AG08396 (cell line): Measurements from ENCODE around the gene NUP153.
A peak's percentile ranks its signal among the peaks of the same experiment; 100 is the strongest.
"Not testable (repeated sequence)": the region's sequence is repeated elsewhere in the genome, so short reads cannot be mapped to it uniquely, and the experiment has no call there.

Experiments
- DNase-seq: peaks from one replicate; pipeline ENCODE4 v3.0.0; 2012; ENCODE audit warnings: low spot score, mixed read lengths

Gene NUP153

GRCh38 chr6:17706580-17707370 is at the start of gene NUP153:
TSS of gene NUP153 (minus strand) at chr6:17706925. CDS start at chr6:17706387, 538 bp downstream.
- DNase-seq = peak; percentile 96

DNA sequence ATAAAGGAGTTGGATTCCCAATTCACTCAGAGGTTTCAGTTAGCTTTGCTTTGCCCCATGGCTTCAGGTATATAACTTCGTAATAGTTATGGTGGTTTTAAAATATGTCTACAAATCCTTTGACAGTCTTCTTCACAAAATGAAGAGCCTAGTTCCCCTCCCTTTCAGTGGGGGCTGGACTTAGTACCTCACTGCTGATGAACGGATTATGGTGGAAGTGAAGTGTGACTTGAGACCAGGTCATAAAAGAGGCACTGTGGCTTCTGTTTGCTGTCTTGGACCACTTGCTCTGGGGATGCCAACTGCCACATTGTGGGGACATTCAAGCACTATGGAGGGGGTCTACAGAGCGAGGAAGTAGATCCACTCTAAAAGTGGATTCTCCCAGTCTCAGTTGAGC is 47.5 kb upstream of the NUP153 start:
- no peak for DNase-seq

- DNase-seq = not testable (repeated sequence)
Observed at GRCh38 chr6:17745324-17745723, 38.6 kb upstream of the NUP153 start.

- DNase-seq = not testable (repeated sequence)
Observed at GRCh38 chr6:17744757-17745308, 38.1 kb upstream of the NUP153 start.

DNA sequence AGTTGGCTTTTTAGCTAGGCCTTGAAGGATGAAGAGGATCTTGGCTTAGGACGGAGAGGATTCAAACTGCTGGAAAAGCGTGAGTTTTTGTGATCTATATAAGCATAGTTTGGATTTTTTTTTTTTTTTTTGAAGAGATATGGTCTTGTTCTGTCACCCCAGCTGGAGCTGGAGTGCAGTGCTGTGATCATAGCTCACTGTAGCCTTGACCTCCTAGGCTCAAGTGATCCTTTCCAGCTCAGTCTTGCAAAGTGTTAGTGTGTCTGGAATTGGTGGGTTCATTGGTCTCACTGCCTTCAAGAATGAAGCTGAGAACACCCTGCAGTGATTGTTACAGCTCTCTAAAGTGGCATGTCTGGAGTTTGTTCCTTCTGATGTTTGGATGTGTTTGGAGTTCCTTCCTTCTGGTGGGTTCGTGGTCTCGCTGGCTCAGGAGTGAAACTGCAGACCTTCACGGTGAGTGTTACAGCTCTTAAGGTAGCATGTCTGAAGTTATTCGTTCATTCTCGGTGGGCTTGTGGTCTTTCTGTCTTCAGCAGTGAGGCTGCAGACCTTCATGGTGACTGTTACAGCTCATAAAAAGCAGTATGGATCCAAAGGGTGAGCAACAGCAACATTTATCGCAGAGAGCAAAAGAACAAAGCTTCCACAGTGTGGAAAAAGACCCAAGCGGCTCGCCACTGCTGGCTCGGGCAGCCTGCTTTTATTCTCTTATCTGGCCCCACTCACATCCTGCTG is 37.5 kb upstream of the NUP153 start:
- DNase-seq = no peak

DNA sequence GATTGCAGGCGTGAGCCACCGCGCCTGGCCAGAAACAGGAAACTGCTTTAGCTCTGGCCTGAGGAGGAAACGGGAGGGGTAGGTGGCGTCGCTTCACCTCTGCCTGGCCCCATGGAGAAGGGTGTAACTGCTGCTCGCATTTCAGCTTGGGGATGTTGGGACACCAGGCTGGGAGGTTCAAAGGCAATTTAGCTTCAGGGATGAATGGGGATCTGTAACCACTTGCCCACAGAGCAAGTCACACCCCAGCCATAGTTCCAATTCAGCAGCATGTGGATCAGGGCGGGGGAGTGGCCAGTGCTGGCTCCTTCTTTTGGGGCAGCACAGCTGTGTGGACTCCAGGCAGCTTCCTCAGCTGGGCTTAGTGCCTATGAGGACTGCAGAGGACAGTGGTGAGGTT is 34.8 kb upstream of the NUP153 start:
- DNase-seq = no peak

DNA sequence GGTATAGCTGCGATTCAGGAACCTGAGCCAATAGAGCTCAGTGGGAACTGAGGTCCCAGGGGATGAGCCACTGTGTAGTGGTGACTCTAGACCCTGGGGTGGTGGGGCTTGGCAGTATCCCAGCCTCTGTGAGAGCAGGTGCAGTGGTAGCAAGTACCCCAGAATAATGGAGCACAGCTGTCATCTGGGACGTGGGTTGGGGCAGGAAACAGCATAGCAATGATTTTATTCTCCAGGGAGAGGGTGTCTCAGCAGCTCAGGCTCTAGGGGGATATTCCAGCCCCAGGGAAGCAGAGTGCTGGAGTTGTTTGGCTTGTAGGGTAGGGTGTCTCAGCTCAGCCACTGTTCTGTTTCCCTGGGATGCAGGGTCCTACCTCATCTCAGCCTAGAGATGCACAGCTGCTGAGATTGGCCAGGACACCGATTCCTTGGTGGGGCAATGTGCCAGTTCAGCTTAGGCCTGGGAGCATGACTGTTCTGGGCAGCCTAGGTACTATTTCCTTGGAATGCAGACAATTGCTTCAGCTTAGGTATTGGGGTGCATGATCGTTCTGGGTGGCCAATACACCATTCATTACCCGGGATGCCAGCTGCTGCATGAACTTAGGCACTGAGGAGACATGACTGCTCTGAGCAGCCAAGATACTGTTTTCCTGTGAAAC is 34.0 kb upstream of the NUP153 start:
- no peak for DNase-seq

- DNase-seq = no peak
Observed at GRCh38 chr6:17737704-17738252, 31.1 kb upstream of the NUP153 start.

- not testable (repeated sequence) for DNase-seq
Observed at GRCh38 chr6:17735311-17735710, 28.6 kb upstream of the NUP153 start.

DNA sequence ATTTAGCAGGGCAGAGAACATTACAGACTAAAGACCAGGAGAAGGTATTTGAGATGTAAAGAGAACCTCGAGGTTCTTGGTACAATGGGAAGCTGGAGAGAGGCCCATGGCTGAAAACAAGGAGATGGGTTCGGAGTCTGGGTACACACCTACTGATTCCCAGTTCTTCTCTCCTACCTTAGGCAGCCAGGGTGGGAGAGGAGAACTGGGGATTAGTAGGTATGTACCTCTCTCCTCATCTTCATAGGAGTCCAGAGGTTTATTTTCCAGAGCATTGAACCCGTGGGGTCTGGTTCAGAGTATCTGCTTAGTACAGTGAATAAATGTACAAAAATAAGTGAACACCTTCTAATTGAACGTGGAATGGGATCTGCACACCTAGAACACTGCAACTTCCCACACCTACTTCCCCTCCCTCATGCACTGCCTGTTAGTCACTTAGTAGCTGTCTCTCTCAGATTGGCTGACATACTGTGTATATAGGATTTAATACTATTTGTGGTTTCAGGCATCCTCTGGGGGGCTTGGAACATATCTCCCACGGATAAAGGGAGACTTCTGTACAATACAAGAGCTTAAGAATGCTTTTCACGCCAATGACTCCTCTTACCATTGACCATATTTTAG is 23.5 kb upstream of the NUP153 start:
- no peak for DNase-seq

GRCh38 chr6:17729223-17730077 is 22.7 kb upstream of the NUP153 start:
- DNase-seq = no peak

- no peak for DNase-seq
Observed at GRCh38 chr6:17728551-17729222, 22.0 kb upstream of the NUP153 start.

DNA sequence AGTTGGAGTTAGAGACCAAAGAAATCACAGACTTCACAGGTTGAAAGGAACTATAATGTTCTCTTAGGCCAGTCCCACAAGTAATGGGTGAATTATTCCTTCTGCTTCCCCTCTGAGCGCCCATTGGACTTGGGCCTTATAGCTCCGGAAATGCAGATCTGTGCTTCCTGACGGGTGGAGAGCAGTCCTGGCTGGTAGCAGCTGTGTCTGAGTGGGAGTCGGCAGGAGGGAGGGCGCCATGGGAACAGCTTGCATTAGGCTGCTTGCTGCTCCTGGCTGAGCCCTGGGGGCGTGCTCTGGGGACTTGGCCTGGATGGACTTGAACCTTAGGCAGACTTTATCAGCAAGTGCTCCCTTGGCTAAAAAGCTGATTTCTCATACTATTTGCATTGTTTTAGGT is 18.4 kb upstream of the NUP153 start:
- DNase-seq = peak; percentile 39

DNA sequence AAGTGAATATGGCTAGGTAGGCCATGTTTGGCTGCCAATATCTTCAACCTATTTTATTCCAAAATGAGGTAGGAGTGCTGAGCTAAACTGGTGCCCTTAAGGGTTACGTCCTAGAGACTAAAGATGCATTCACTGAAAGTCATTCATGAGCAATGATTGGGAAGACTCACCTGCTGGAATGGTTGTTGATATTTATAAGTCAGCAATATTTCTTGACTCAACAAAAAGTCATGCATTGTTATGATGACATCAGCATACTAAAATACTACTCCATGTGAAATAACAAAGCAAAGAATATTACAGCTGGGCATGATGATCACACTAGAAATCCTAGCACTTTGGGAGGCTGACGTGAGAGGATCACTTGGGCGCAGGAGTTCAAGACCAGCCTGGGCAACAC is 17.6 kb upstream of the NUP153 start:
- DNase-seq = peak; percentile 38

DNA sequence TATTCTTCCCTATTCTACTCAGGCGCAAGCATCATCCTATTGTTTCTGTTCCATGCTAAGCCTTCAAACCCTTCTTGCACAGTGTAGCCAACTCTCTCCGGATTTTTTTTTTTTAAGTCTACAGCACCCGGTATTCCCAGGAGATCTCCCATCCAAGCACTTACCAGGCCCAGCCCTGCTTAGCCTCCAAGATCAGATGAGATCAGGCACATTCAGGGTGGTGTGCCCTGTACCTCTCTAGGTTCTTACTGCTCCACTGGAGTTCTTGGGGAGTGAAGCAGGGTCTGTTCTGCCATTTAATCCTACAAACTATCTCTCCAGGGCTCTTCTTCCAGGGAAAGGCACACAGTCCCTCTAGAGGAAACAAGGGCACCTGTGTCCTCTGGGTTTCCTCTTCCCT is 14.9 kb upstream of the NUP153 start:
- DNase-seq = no peak

DNA sequence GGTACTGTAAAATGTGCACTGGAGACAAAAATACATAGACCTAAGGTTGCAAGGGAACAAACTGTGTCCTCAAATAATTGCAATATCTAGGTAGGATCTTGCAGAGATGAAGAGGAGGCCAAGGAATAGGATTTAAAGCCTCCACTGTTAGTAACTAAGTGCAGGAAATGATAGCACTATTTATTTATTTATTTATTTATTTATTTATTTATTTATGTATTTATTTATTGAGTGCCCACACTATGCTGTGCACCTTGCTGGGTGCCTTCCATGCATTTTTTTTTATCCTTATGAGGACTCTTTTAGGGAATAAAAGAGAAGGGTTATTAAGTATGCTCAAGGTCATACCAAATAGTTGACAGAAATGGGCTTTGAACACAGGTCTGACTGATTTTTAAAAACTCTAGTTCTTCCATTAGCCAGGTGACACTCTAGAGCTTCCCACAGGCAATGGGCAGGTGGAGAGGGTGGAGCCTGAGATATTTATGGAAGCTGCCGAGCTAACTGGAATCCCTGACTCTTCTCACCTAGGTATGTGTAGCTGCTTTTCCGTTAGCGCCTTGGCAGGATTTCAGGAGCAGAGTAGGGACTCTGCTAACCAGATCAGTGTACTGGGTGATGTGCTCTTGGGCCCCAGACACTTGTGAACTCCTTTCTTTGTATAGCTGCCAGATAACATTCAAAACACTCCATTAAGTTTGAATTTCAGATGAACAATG is 12.8 kb upstream of the NUP153 start:
- no peak for DNase-seq

GRCh38 chr6:17716221-17716620 is 9.5 kb upstream of the NUP153 start:
- no peak for DNase-seq

- DNase-seq = peak; percentile 80
Observed at GRCh38 chr6:17714879-17715851, 8.4 kb upstream of the NUP153 start.
